DND-41 (cell line): ENCODE data around the gene KCNC3.

Experiments used
- CTCF ChIP-seq: IDR thresholded peaks from 2 replicates; pipeline ENCODE4 v1.5.1; 2012; ENCODE audit warnings: borderline replicate concordance, low read length, moderate library complexity, mild to moderate bottlenecking; ENCODE audit not compliant: poor library complexity, severe bottlenecking; ENCODE audit errors: extremely low read depth
- EZH2 ChIP-seq: IDR thresholded peaks from 3 replicates; pipeline ENCODE4 v1.6.1; 2012; ENCODE audit warnings: borderline replicate concordance, low read depth, mild to moderate bottlenecking, moderate library complexity, low read length, inconsistent platforms; ENCODE audit not compliant: severe bottlenecking

GRCh38 chr19:50371914-50372475 is 42.8 kb upstream of the KCNC3 start:
- TF ChIP-seq CTCF (no peak), EZH2 (no peak)
